KOPT-K1 (cell line): ENCODE results near the gene ZIC2.
"Not testable (repeated sequence)": the region's sequence is repeated elsewhere in the genome, so short reads cannot be mapped to it uniquely, and the experiment has no call there.

Experiments
- H3K27ac ChIP-seq: fragments of 200-600 bp; sonication (generic); 2 replicates; pipeline ENCODE4 v1.5.1; 2016; ENCODE audit warnings: antibody characterized with exemption, mild to moderate bottlenecking, low read depth, low read length; ENCODE audit not compliant: poor library complexity, severe bottlenecking
- H3K36me3 ChIP-seq: fragments of 200-600 bp; sonication (generic); 2 replicates; pipeline ENCODE4 v1.5.1; 2017; ENCODE audit warnings: antibody characterized with exemption, mild to moderate bottlenecking, low read length, moderate library complexity; ENCODE audit not compliant: insufficient read depth
- H3K9me3 ChIP-seq: fragments of 200-600 bp; sonication (generic); 2 replicates; pipeline ENCODE4 v1.5.1; 2017; ENCODE audit warnings: antibody characterized with exemption, low read length, mild to moderate bottlenecking; ENCODE audit not compliant: insufficient read depth, poor library complexity, severe bottlenecking

The ZIC2 gene

GRCh38 chr13:99981735-99982035 is at the start of gene ZIC2:
TSS of gene ZIC2 (plus strand) at chr13:99981784. CDS start at chr13:99982065, 281 bp downstream.
- Histone ChIP-seq H3K27ac (peak within 1 kb of the TSS; percentile 67), H3K9me3 (peaks cover 11% of the 10 kb centered on the region)

GRCh38 chr13:99932912-99933311 is 48.7 kb upstream of the ZIC2 start:
- no peak overlapping the region for H3K27ac ChIP-seq

More at GRCh38 chr13:99981735-99982035, at the start of gene ZIC2:
- H3K36me3 ChIP-seq, result no peaks in the 10 kb centered on the region

GRCh38 chr13:99935772-99936171 is 45.8 kb upstream of the ZIC2 start:
- H3K9me3 ChIP-seq, result no peaks in the 10 kb centered on the region
- H3K36me3 ChIP-seq, result no peaks in the 10 kb centered on the region
- H3K27ac ChIP-seq, result no peak overlapping the region

More at GRCh38 chr13:99932912-99933311, 48.7 kb upstream of the ZIC2 start:
- Histone ChIP-seq H3K36me3 (no peaks in the 10 kb centered on the region), H3K9me3 (no peaks in the 10 kb centered on the region)

- Histone ChIP-seq H3K9me3 (no peaks in the 10 kb centered on the region), H3K36me3 (no peaks in the 10 kb centered on the region), H3K27ac (no peak overlapping the region)
Observed at GRCh38 chr13:99938635-99939034, 42.9 kb upstream of the ZIC2 start.

- Histone ChIP-seq H3K36me3 (no peaks in the 10 kb centered on the region), H3K27ac (no peak overlapping the region), H3K9me3 (no peaks in the 10 kb centered on the region)
Observed at GRCh38 chr13:99941086-99941485, 40.5 kb upstream of the ZIC2 start.

- H3K36me3 ChIP-seq, result no peaks in the 10 kb centered on the region
- H3K27ac ChIP-seq, result no peak overlapping the region
- H3K9me3 ChIP-seq, result no peaks in the 10 kb centered on the region
Observed at GRCh38 chr13:99941911-99942310, 39.7 kb upstream of the ZIC2 start.

- Histone ChIP-seq H3K36me3 (no peaks in the 10 kb centered on the region), H3K27ac (no peak overlapping the region), H3K9me3 (no peaks in the 10 kb centered on the region)
Observed at GRCh38 chr13:99944102-99944501, 37.5 kb upstream of the ZIC2 start.

GRCh38 chr13:99944606-99945005 is 37.0 kb upstream of the ZIC2 start:
- no peaks in the 10 kb centered on the region for H3K9me3 ChIP-seq
- H3K27ac ChIP-seq, result no peak overlapping the region
- H3K36me3 ChIP-seq, result no peaks in the 10 kb centered on the region

- not testable (repeated sequence) for H3K27ac ChIP-seq, H3K9me3 ChIP-seq, H3K36me3 ChIP-seq
Observed at GRCh38 chr13:99945515-99945914, 36.1 kb upstream of the ZIC2 start.

- H3K27ac ChIP-seq, result no peak overlapping the region
- no peaks in the 10 kb centered on the region for H3K9me3 ChIP-seq
- no peaks in the 10 kb centered on the region for H3K36me3 ChIP-seq
Observed at GRCh38 chr13:99947666-99948065, 33.9 kb upstream of the ZIC2 start.

GRCh38 chr13:99948411-99948810 is 33.2 kb upstream of the ZIC2 start:
- Histone ChIP-seq H3K36me3 (no peaks in the 10 kb centered on the region), H3K9me3 (no peaks in the 10 kb centered on the region), H3K27ac (no peak overlapping the region)

- Histone ChIP-seq H3K36me3 (no peaks in the 10 kb centered on the region), H3K27ac (no peak overlapping the region), H3K9me3 (no peaks in the 10 kb centered on the region)
Observed at GRCh38 chr13:99948907-99949678, 32.5 kb upstream of the ZIC2 start.

- Histone ChIP-seq H3K9me3 (no peaks in the 10 kb centered on the region), H3K36me3 (no peaks in the 10 kb centered on the region), H3K27ac (no peak overlapping the region)
Observed at GRCh38 chr13:99949679-99950413, 31.7 kb upstream of the ZIC2 start.

- not testable (repeated sequence) for H3K27ac ChIP-seq, H3K36me3 ChIP-seq, H3K9me3 ChIP-seq
Observed at GRCh38 chr13:99951666-99952065, 29.9 kb upstream of the ZIC2 start.

- Histone ChIP-seq H3K9me3 (peaks cover 4% of the 10 kb centered on the region), H3K36me3 (no peaks in the 10 kb centered on the region), H3K27ac (no peak overlapping the region)
Observed at GRCh38 chr13:99953138-99953755, 28.3 kb upstream of the ZIC2 start.
